Cardiac muscle cell (in vitro differentiated cells and primary cell): ENCODE data around the gene THSD7A. TPM values are rescaled to one million over a fixed set of nuclear protein-coding genes. Genes with fewer than 3 reads are reported as not detected.

ENCODE experiments used
- DNase-seq, 2 donors: peaks; one replicate each; pipeline versions ENCODE4 v3.0.0 to v3.0.0-alpha.2; 2010 to 2017; ENCODE audit warnings: low read depth in 1 of 2, low spot score in 1 of 2
- H3K27ac ChIP-seq: fragments of 200-600 bp; sonication (generic); 2 replicates; pipeline ENCODE4 v1.5.1; 2016
- H3K27me3 ChIP-seq: fragments of 200-600 bp; sonication (generic); 2 replicates; pipeline ENCODE4 v1.6.0; 2016; ENCODE audit warnings: control low read depth
- H3K36me3 ChIP-seq: fragments of 200-600 bp; sonication (generic); 2 replicates; pipeline ENCODE4 v1.5.1; 2016; ENCODE audit warnings: control low read depth
- H3K4me1 ChIP-seq: fragments of 200-600 bp; sonication (generic); 2 replicates; pipeline ENCODE4 v1.8.1; 2017; ENCODE audit warnings: low read depth, mild to moderate bottlenecking, mixed run types
- H3K4me3 ChIP-seq: fragments of 200-600 bp; sonication (generic); 2 replicates; pipeline ENCODE4 v1.5.1; 2016; ENCODE audit warnings: mild to moderate bottlenecking
- H3K9me3 ChIP-seq: fragments of 200-600 bp; sonication (generic); 2 replicates; pipeline ENCODE4 v1.5.1; 2017; ENCODE audit warnings: low read depth, mild to moderate bottlenecking, control low read depth
- CTCF ChIP-seq: IDR thresholded peaks from 2 replicates; pipeline ENCODE4 v1.5.1; 2012; ENCODE audit warnings: low read depth, mild to moderate bottlenecking, low read length
- polyA plus RNA-seq: library from polyadenylated mRNA; unstranded; fragments of >200 nt; fragmentation: Nextera tagmentation; extraction: Ambion mirVana; gene quantifications from 2 replicates; pipeline ENCODE4 v1.2.1, GENCODE V29; 2016
- total RNA-seq: library from RNA; depleted of rRNA; stranded (reverse); fragments of >200 nt; gene quantifications from 2 replicates; pipeline ENCODE4 v1.2.3, GENCODE V29; 2016

THSD7A gene
- total and polyA plus RNA-seq, 2 experiments from 2014 or later = 1.5 to 3.7 TPM

GRCh38 chr7:11346302-11346701 lies 485.7 kb downstream of the THSD7A start:
- TF ChIP-seq CTCF = no peak
- no peaks in the 10 kb centered on the region for H3K4me1 ChIP-seq
- H3K36me3 ChIP-seq = no peaks in the 10 kb centered on the region

DNA sequence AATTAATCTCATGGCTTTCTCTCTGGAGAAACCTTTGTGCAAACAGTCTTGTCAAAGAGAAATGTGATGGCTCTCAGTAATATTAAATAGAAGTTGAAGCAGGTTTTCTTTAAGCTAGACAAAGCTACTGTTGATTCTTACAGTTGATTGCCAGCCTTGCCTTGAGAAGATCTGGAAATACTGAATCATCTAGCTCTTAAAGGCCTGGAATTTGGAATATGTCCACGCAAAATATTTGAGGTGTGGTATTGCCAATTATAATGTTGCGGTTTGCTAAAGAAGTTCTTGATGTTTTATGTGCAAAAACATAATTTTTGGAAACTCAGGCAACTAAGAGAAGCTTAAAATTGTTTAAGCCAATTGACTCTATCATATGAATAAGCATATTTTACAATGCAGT lies 486.4 kb downstream of the THSD7A start:
- Histone ChIP-seq H3K27ac (no peak overlapping the region), H3K4me1 (no peaks in the 10 kb centered on the region), H3K9me3 (no peaks in the 10 kb centered on the region), H3K36me3 (no peaks in the 10 kb centered on the region), H3K27me3 (no peaks in the 10 kb centered on the region), H3K4me3 (no peak overlapping the region)
- no peak for TF ChIP-seq CTCF
- peak in 1 of 2 donors; percentile 18 for DNase-seq

More at GRCh38 chr7:11346302-11346701, 485.7 kb downstream of the THSD7A start:
- Histone ChIP-seq H3K27ac (no peak overlapping the region), H3K9me3 (no peaks in the 10 kb centered on the region), H3K27me3 (no peaks in the 10 kb centered on the region), H3K4me3 (no peak overlapping the region)
- DNase-seq = no peak

DNA sequence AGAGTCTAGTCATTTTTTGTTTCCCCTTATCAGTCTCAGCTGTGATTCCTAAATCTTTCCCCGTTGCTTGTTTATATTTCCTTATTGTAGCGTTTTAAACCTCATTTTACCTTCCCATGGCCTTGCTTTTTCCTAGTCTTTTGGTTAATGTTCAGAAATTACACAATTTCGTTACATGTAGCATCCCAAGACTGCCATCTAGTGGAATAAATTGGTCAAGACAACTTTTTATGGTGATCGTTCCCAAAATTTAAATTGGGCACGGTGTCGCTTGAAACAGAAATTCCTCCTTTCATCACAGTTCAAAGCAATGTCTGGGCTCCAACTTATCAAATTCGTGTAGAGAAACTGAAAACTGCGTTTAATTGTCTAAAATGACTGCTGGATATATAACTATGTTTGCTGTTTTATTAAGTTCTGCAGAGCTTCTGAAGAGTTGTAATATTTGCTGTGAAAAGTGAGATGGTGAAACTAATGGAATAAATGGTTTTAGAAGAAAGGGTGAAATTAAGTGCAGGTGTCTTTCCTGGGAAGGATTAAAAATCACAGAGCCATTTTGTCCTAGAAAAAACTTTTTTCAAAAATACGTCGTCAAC lies 488.1 kb downstream of the THSD7A start:
- H3K27ac ChIP-seq = no peak overlapping the region
- no peaks in the 10 kb centered on the region for H3K4me1 ChIP-seq
- TF ChIP-seq CTCF = peak; percentile 60
- DNase-seq = peak; percentile 56 to 58
- H3K9me3 ChIP-seq = no peaks in the 10 kb centered on the region
- H3K36me3 ChIP-seq = no peaks in the 10 kb centered on the region
- H3K4me3 ChIP-seq = no peak overlapping the region
- H3K27me3 ChIP-seq = no peaks in the 10 kb centered on the region

- TF ChIP-seq CTCF = no peak
- Histone ChIP-seq H3K27me3 (no peaks in the 10 kb centered on the region), H3K4me3 (no peak overlapping the region), H3K36me3 (no peaks in the 10 kb centered on the region), H3K9me3 (no peaks in the 10 kb centered on the region), H3K4me1 (no peaks in the 10 kb centered on the region), H3K27ac (no peak overlapping the region)
- DNase-seq = no peak
Measured at GRCh38 chr7:11343136-11343535, 488.9 kb downstream of the THSD7A start.

GRCh38 chr7:11341285-11341944 lies 490.6 kb downstream of the THSD7A start:
- no peak overlapping the region for H3K27ac ChIP-seq
- no peaks in the 10 kb centered on the region for H3K4me1 ChIP-seq
- H3K36me3 ChIP-seq = no peaks in the 10 kb centered on the region
- H3K9me3 ChIP-seq = no peaks in the 10 kb centered on the region
- TF ChIP-seq CTCF = peak; percentile 47
- H3K27me3 ChIP-seq = no peaks in the 10 kb centered on the region
- no peak overlapping the region for H3K4me3 ChIP-seq
- DNase-seq = peak; percentile 42 to 64
